Heart right ventricle (tissue), 16 donors: Measurements from ENCODE around the gene CCDC85C. TPM values are rescaled to one million over a fixed set of nuclear protein-coding genes. Genes with fewer than 3 reads are reported as not detected.
A peak's percentile ranks its signal among the peaks of the same experiment; 100 is the strongest.

Experiments
- ATAC-seq, 8 donors: fragments of 200-7000 bp; cut with Tn5 transposase; one replicate each; pipeline ENCODE4 v1.9.1; 2020; ENCODE audit warnings: mild to moderate bottlenecking in 8 of 8, moderate library complexity in 8 of 8, moderate number of reproducible peaks in 1 of 8
- DNase-seq, 2 donors: peaks; one replicate each; pipeline ENCODE4 v3.0.0-alpha.2; 2020
- H3K27ac ChIP-seq, 10 donors: fragments of 200-600 bp; sonication (generic) in 2 of 10; one replicate each; pipeline versions ENCODE4 v1.5.0 to v1.8.0; 2020 to 2022; ENCODE audit warnings: mild to moderate bottlenecking in 3 of 10
- H3K27me3 ChIP-seq, 7 donors: fragments of 200-600 bp; one replicate each; pipeline ENCODE4 v1.8.0; 2021 to 2022; ENCODE audit warnings: mild to moderate bottlenecking in 2 of 7
- H3K36me3 ChIP-seq, 9 donors: fragments of 200-600 bp; sonication (generic) in 1 of 9; one replicate each; pipeline versions ENCODE4 v1.5.0 to v1.8.0; 2020 to 2022; ENCODE audit warnings: mild to moderate bottlenecking in 2 of 9
- H3K4me1 ChIP-seq, 9 donors: fragments of 200-600 bp; sonication (generic) in 1 of 9; one replicate each; pipeline versions ENCODE4 v1.5.0 to v1.8.0; 2020 to 2022; ENCODE audit warnings: mild to moderate bottlenecking in 4 of 9
- H3K4me3 ChIP-seq, 10 donors: fragments of 200-600 bp; sonication (generic) in 2 of 10; one replicate each; pipeline versions ENCODE4 v1.5.0 to v1.8.0; 2020 to 2022; ENCODE audit warnings: mild to moderate bottlenecking in 7 of 10, moderate library complexity in 2 of 10
- H3K9me3 ChIP-seq, 11 donors: fragments of 200-600 bp in 10 of 11; sonication (generic) in 2 of 11; one replicate each; pipeline versions ENCODE4 v1.5.0 to v1.8.0; 2013 to 2022; ENCODE audit warnings: mild to moderate bottlenecking in 2 of 11, control low read depth in 1 of 11, moderate library complexity in 1 of 11
- CTCF ChIP-seq, 9 donors: fragments of 200-600 bp; sonication (generic) in 2 of 9; IDR thresholded peaks; one replicate each; pipeline versions ENCODE4 v1.5.0 to v1.8.0; 2021 to 2022; ENCODE audit warnings: antibody characterized with exemption in 9 of 9, mild to moderate bottlenecking in 5 of 9, moderate library complexity in 1 of 9
- WGBS, 2 donors: extraction: QIAGEN DNeasy Blood & Tissue Kit; methylation state at CpG; one replicate each; pipeline ENCODE4 v1.1.7; 2013; ENCODE audit warnings: inconsistent platforms in 1 of 2; 5-methylcytosine and 5-hydroxymethylcytosine counted together
- intact Hi-C, 10 donors: fragments of 100-400 bp; cut with DNase I; formaldehyde crosslinking; loops; one replicate each; pipeline versions ENCODE4 v1.11.1 to v1.14.2; 2022
- polyA plus RNA-seq, 2 donors: library from polyadenylated mRNA; stranded (reverse); fragments of 200-250 nt; gene quantifications; one replicate each; pipeline ENCODE4 v1.2.3, GENCODE V29; 2013
- total RNA-seq, 10 donors: library from RNA; stranded (reverse); fragmentation: NEBNext Ultra II Directional in 3 of 10; extraction: Animal tissue kit (Norgen Biotek cat#: 25700) in 3 of 10; gene quantifications; one replicate each; pipeline versions ENCODE4 v1.2.1 to v1.2.4, GENCODE V29; 2021 to 2023
- donor health status: Arrhythmogenic right ventricular cardiomyopathy.
- donor health status: ischemic (EF 13 %, LVEDD 7.1; RV severe dilation, severe dysfunction).
- donor health status: healthy with polysubstance abuse.
- donor health status: DM: no; HTN: yes; CAD: no.
- donor health status: DM: no; HTN: no; CAD: no.
- donor health status: ischemic (EF 25% LVEDD 6.9; RV normal size, moderate dysfunction).
- donor health status: ischemic (EF 25% LVEDD 5.7; RV mildly dilated, moderate dysfunction).
- donor health status: healthy.
- donor health status: DM: yes; HTN: yes; CAD: no.
- donor health status: Ischemic cardiomyopathy.
- donor health status: ischemic (EF 35%, LVEDD 5.7; RV mildly dilated, moderate dysfunction).
- donor health status: nonischemic (EF 11% LVEDD 7.7; RV severe dilation, severe dysfunction).
- donor health status: DM: yes; HTN: yes; CAD: no.
- donor health status: PGD.
- donor health status: ischemic (EF 29% LVEDD 5.4; RV normal size, mild dysfunction).
- donor health status: nonischemic (EF 23%, LVEDD 6.1; RV moderate dilation, normal function).

The CCDC85C gene
- total and polyA plus RNA-seq, 12 donors, result 9.0 to 50.2 (median 31.5) TPM

- intact Hi-C loops, result no loop called here
These were observed 45.6 kb upstream of the CCDC85C start for GRCh38 chr14:99649643-99650042.

GRCh38 chr14:99649219-99649618 is 45.2 kb upstream of the CCDC85C start:
- no peak for ATAC-seq
- 93 to 94% methylated on average over 8 of the region's 8 CpGs for WGBS, 2 donors
- Histone ChIP-seq H3K4me1 (peaks cover 0 to 17% (median 5%) of the 10 kb centered on the region in 9 donors), H3K27me3 (peaks cover 0 to 21% (median 0%) of the 10 kb centered on the region in 7 donors), H3K4me3 (no peak overlapping the region), H3K9me3 (no peaks in the 10 kb centered on the region), H3K36me3 (peaks cover 0 to 8% (median 0%) of the 10 kb centered on the region in 9 donors), H3K27ac (no peak overlapping the region)
- no peak for DNase-seq
- intact Hi-C loops, result no loop called here
- TF ChIP-seq CTCF (IDR thresholded peaks at IDR 0.05), result no peak

More at GRCh38 chr14:99649643-99650042, 45.6 kb upstream of the CCDC85C start:
- DNase-seq (no peak), ATAC-seq (no peak)
- Histone ChIP-seq H3K36me3 (peaks cover 0 to 8% (median 0%) of the 10 kb centered on the region in 9 donors), H3K4me3 (no peak overlapping the region), H3K9me3 (no peaks in the 10 kb centered on the region), H3K27ac (no peak overlapping the region), H3K4me1 (peaks cover 0 to 14% (median 4%) of the 10 kb centered on the region in 9 donors), H3K27me3 (peaks cover 0 to 20% (median 0%) of the 10 kb centered on the region in 7 donors)
- TF ChIP-seq CTCF (IDR thresholded peaks at IDR 0.05), result no peak
- WGBS, 2 donors, result 84 to 88% methylated on average over 8 of the region's 8 CpGs

- WGBS, 2 donors, result 87 to 88% methylated on average over 8 of the region's 8 CpGs
- no peak overlapping the region for H3K4me3 ChIP-seq
- DNase-seq (no peak), ATAC-seq (no peak)
- H3K27me3 ChIP-seq, result peaks cover 0 to 21% (median 0%) of the 10 kb centered on the region in 7 donors
- intact Hi-C loops, result no loop called here
- H3K9me3 ChIP-seq, result no peaks in the 10 kb centered on the region
- H3K36me3 ChIP-seq, result peaks cover 0 to 8% (median 0%) of the 10 kb centered on the region in 9 donors
- no peak for TF ChIP-seq CTCF (IDR thresholded peaks at IDR 0.05)
- H3K27ac ChIP-seq, result no peak overlapping the region
- H3K4me1 ChIP-seq, result peaks cover 0 to 17% (median 5%) of the 10 kb centered on the region in 9 donors
These were observed 44.2 kb upstream of the CCDC85C start for GRCh38 chr14:99648027-99648784.

GRCh38 chr14:99647411-99647810 is 43.4 kb upstream of the CCDC85C start:
- H3K36me3 ChIP-seq, result peaks cover 0 to 2% (median 0%) of the 10 kb centered on the region in 9 donors
- TF ChIP-seq CTCF (IDR thresholded peaks at IDR 0.05), result no peak
- intact Hi-C loops, result no loop called here
- no peak for DNase-seq
- no peaks in the 10 kb centered on the region for H3K9me3 ChIP-seq
- no peak overlapping the region for H3K27ac ChIP-seq
- peak in 2 of 8 donors; percentile 15 to 46 for ATAC-seq
- H3K4me3 ChIP-seq, result no peak overlapping the region
- H3K27me3 ChIP-seq, result peaks cover 0 to 21% (median 0%) of the 10 kb centered on the region in 7 donors
- peaks cover 0 to 17% (median 5%) of the 10 kb centered on the region in 9 donors for H3K4me1 ChIP-seq
- WGBS, 2 donors, result 79 to 80% methylated on average over 7 of the region's 7 CpGs
